ENCODE measurements around the gene VWA7.

GRCh38 chr6:31797588-31797987, 20.5 kb upstream of the VWA7 start:
- TF ChIP-seq TARDBP (IDR thresholded peaks at IDR 0.05) (no peak), FOXM1 (IDR thresholded peaks at IDR 0.05; ENCODE audit: borderline replicate concordance) (no peak), HDGF (IDR thresholded peaks at IDR 0.05; ENCODE audit: borderline replicate concordance) (no peak)

Measured in HEK293T (cell line).